Activated gamma-delta T cell treated with Interleukin-2 at 50 U/mL for 16 hours (primary cell): ENCODE data around the gene EMCN.
"Not testable (repeated sequence)": the region's sequence is repeated elsewhere in the genome, so short reads cannot be mapped to it uniquely, and the experiment has no call there.

Experiments
- DNase-seq: peaks from one replicate; pipeline ENCODE4 v3.0.0-alpha.2; 2020

EMCN gene

GRCh38 chr4:100517864-100518341 is at the start of gene EMCN:
Gene EMCN, minus strand, starts transcription at chr4:100518022. Its CDS starts 108 bp downstream, at chr4:100517914.
- no peak for DNase-seq

- DNase-seq = no peak
Observed at GRCh38 chr4:100566396-100566795, 48.6 kb upstream of the EMCN start.

DNA sequence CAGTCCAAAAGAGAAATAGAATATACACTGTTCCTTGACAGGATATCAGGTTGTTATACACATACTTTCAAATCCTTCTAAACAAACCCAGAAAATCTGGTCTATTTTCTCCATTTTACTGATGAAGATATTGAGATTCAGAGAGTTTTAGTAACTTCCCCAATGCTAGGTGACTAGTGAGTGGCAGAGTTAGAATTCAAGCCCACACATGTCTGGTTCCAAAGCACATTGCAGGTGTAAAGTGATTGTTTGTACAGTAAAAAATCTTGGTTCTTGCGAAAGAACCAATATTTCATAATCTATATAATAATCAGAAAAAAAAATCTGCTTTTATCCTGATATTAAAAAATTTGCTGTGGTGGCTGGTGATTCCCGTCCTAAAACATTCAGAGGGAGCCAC is 39.5 kb upstream of the EMCN start:
- DNase-seq = no peak

GRCh38 chr4:100555611-100556337 is 38.0 kb upstream of the EMCN start:
- no peak for DNase-seq

DNA sequence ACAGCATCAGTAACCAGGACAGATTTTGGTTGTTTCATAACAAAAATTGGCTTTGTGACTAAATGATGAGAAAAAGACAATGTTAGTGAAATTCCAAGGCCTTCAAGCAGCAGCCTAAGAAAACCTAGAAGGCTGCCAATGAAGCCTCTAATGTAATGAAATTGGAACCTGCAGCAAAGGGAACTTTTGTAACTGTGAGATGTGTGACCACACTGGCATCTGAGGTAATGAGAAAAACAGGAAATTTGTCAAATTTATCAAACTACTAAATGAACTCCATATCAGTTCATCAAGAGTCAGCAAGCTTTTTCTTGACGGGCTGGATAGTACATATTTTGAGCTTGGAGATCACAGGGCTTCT is 30.4 kb upstream of the EMCN start:
- DNase-seq = no peak

DNA sequence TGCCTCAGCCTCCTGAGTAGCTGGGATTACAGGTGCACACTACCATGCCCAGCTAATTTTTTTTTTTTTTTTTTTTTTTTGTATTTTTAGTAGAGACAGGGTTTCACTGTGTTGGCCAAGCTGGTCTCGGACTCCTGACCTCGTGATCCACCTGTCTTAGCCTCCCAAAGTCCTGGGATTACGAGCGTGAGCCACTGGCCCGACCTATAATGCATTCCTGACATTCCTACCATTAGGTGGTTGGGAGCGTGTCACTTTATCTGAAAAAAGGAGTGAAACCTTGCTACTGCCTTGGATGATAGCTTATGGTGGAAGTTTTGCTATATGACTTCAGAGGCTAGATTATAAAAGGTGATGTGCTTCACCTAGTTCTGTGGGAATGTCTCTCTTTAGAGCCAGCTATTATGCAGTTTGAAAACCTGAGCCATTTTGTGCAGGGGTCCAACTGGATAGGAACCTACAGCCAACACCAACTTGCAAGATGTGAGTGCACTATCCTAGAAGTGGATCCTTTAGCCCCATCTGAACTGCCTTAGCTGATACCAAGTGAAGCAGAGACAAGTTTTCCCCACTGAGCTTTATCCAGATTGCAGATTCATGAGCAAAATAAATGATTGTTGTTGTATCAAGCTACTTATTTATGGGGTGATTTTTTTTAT is 29.8 kb upstream of the EMCN start:
- no peak for DNase-seq

- no peak for DNase-seq
Observed at GRCh38 chr4:100545427-100545826, 27.6 kb upstream of the EMCN start.

DNA sequence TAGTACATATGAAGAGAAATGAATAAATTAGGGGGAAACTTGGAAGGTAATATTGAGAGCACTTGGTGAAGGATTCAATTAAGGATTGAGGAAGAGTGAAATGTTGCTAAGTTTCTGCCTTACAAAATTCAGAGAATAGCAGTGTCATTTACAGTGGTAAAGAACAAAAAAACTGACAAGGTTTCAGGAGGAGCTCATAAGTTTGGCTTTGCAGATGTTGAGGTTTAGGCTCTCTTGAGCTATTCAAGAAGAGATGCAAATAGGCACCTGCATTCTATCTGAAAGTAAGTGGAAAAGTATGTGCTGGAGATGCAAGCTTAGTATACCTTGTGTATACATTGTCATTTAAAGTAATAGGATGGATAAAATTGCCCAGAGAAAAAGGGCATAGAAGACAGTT is 22.3 kb upstream of the EMCN start:
- no peak for DNase-seq

GRCh38 chr4:100539706-100540105 is 21.9 kb upstream of the EMCN start:
- DNase-seq = no peak

DNA sequence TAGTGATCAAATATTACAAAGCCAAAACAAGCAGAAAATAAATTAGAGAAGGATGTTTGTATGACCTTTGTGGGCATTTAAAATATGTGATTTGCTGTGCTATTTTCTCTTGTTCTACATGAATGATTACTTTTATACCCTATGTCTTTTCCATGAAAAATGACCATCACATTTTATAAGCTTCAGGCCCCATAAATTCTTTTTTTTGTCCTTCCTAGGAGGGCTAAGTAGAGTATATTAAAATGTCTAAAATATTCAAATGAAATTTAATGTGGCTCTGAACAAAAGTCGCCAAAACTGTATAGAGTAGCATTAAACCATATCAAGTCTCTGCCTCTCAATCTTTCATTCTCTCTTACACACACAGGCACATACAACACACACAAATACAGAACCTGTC is 15.9 kb upstream of the EMCN start:
- DNase-seq = no peak

DNA sequence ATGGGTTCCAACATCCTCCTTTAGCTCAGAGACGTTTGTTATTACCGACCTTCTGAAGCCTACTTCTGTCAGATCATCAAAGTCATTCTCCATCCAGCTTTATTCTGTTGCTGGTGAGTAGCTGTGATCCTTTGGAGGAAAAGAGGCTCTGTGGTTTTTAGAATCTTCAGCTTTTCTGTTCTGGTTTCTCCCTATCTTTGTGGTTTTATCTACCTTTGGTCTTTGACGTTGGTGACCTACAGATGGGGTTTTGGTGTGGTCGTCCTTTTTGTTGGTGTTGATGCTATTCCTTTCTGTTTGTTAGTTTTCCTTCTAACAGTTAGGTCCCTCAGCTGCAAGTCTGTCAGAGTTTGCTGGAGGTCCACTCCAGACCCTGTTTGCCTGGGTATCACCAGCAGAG is 12.3 kb upstream of the EMCN start:
- not testable (repeated sequence) for DNase-seq

GRCh38 chr4:100525686-100526085 is 7.9 kb upstream of the EMCN start:
- DNase-seq = no peak

- DNase-seq = no peak
Observed at GRCh38 chr4:100519205-100519604, 1.4 kb upstream of the EMCN start.

DNA sequence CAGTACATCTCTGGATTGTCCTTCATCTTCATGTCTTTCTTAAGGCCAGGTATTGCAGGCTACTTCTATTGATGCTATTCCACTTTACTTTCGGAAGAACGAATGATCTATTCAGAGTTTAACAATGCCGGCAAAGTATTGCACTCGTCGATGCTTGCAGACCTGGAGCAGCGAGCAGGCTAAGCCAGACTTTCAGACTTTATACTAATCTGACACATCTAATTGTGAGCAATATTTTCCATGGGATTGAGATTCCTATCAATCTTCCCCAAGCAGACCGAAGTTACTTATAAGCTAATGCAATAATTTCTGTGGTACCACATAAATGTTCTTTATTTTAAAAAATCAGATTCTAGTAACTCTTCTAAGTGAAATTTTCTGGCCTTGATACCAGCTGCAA is 1.6 kb downstream of the EMCN start:
- no peak for DNase-seq

DNA sequence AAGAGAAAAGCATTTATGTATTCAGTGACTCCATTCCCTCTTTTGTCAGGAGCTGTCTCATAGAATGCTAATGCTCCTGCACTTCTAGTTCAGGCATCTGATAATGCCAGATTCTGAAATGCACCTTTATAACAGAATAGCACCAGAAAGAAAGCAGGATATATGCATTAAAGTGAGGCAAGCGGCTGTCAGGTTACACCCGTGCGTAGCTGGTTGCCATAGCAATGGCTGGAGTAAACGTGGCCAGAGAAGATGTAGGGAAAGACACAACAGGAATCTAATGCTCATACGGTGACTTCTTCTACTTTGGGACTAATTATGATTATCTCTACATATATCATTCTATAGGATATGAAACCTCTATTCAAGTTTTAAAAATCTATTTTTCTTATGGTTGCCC is 5.9 kb downstream of the EMCN start:
- DNase-seq = no peak

DNA sequence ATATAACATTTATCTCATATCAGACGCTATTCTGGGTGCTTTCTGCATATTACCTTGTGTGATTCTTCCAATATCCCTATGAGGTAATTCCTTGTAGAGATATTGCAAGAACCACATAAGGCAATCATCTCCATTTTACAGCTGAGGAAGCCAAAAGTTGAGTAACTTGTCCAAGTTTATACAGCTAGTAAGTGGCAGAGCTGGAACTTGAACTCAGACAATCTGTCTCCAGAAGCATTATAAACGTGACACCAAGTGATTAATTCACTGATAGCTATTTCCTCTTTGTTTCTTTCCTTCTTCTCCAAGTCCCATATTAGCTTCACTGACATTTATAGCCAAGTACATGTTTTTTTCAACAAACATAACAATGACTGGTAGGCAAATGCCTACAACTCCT is 7.3 kb downstream of the EMCN start:
- DNase-seq = no peak

- no peak for DNase-seq
Observed at GRCh38 chr4:100509386-100509785, 8.4 kb downstream of the EMCN start.

DNA sequence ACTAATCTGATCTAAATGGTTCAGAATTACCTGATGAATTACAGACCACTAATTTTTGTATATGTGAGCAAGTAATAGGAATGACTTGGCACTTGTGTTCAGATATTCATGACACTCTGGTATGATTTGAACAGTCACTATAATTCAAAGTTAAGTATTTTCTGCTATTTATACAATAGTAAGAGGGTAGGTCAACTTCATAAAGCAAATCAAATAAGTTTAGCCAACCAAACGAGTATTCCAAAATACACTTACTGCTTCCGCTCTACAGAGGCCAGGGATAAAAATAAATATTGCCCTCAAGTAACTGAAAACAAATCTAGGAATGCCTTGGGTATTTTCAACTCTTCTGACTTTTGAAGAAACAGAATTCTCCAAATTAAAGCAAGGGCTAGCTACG is 9.1 kb downstream of the EMCN start:
- no peak for DNase-seq

DNA sequence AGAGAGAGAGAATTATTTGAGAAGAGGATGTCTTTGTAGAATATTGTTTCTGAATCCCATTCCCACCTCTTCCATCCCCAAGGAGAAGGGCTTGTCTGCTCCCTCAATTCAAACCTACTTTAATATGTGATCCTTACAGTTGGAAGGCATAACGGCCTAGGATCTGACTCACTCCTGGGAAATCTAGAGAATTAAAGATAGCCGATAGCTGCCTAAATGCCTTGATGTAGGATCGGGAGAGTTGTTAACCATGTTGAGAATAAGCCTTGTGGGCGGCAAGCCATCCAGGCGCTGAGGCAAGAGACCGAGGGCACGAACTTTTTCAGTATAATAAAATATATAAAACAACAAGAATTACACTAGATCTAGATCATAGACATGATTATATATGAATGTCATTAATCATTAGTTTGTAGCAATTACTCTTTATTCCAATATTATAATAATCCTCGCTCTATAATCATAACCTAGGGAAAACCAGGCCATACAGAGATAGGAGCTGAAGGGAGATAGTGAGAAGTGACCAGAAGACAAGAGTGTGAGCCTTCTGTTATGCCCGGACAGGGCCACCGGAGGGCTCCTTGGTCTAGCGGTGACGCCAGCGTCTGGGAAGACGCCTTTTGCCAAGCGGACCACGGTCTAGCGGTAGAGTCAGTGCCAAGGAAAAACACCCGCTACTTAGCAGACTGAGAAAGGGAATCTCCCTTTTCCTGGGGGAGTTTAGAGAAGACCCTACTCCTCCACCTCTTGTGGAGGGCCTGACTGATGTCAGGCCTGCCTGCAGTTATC is 13.5 kb downstream of the EMCN start:
- no peak for DNase-seq

GRCh38 chr4:100497791-100498190 is 20.0 kb downstream of the EMCN start:
- DNase-seq = no peak

DNA sequence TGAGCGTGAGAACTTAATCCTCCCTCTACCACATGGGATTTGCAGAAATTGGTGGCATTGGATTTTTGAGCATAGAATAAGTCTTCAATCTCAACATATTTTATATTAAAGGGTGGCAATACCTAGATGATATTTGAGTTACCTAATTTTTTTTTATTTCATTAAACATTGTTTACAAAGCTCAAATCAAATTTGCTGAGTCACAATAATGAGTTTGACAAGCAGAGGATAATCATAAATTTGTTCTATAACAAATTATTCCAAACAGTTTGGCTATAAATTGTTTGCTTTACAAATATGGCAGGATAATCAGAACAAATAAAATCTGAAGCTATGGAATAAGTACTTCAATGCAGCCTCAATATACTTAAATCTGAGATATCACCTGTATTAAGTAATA is 22.7 kb downstream of the EMCN start:
- no peak for DNase-seq

GRCh38 chr4:100494166-100494565 is 23.7 kb downstream of the EMCN start:
- DNase-seq = no peak

GRCh38 chr4:100493756-100494155 is 24.1 kb downstream of the EMCN start:
- DNase-seq = no peak

DNA sequence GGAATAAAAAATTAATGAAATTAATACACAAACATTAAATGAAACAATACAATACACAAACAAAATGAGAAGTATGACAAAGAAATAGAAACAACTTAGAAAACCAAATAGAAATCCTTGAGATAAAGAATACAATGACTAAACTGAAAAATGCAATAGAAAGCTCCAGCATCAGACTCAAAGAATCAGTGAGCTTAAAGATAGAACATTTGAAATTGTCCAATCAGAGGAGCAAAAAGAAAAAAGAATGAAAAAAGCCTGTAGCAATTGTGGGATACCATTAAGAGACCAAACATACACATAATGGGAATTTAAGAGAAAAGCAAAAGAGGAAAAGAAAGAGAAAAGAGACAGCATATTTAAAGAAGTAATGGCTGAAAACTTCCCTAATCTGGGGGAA is 25.7 kb downstream of the EMCN start:
- no peak for DNase-seq
